ENCODE data around the gene NADK. TPM values are rescaled to one million over a fixed set of nuclear protein-coding genes. Genes with fewer than 3 reads are reported as not detected.
"Not testable (repeated sequence)": the region's sequence is repeated elsewhere in the genome, so short reads cannot be mapped to it uniquely, and the experiment has no call there.

Gene NADK
- total RNA-seq, 1 experiment from 2014 or later, result 58.5 TPM

GRCh38 chr1:1748686-1749321 is 29.5 kb downstream of the NADK start:
- DNase-seq (ENCODE audit: low read depth), result no peak

- not testable (repeated sequence) for DNase-seq (ENCODE audit: low read depth)
These were observed 31.7 kb downstream of the NADK start for GRCh38 chr1:1746566-1746909.

- peak; percentile 42 for DNase-seq (ENCODE audit: low read depth)
These were observed 32.4 kb downstream of the NADK start for GRCh38 chr1:1745651-1746565.

- not testable (repeated sequence) for DNase-seq (ENCODE audit: low read depth)
These were observed 35.7 kb downstream of the NADK start for GRCh38 chr1:1742529-1742928.

- DNase-seq (ENCODE audit: low read depth), result peak; percentile 90
These were observed 37.3 kb downstream of the NADK start for GRCh38 chr1:1741013-1741412.

- DNase-seq (ENCODE audit: low read depth), result not testable (repeated sequence)
These were observed 39.4 kb downstream of the NADK start for GRCh38 chr1:1738799-1739337.

- DNase-seq (ENCODE audit: low read depth), result not testable (repeated sequence)
These were observed 40.3 kb downstream of the NADK start for GRCh38 chr1:1737675-1738590.

GRCh38 chr1:1732381-1732780 is 45.9 kb downstream of the NADK start:
- no peak for DNase-seq (ENCODE audit: low read depth)

- DNase-seq (ENCODE audit: low read depth), result no peak
These were observed 47.4 kb downstream of the NADK start for GRCh38 chr1:1730870-1731269.

GRCh38 chr1:1730230-1730629 is 48.0 kb downstream of the NADK start:
- not testable (repeated sequence) for DNase-seq (ENCODE audit: low read depth)

GRCh38 chr1:1729116-1729816 is 49.0 kb downstream of the NADK start:
- not testable (repeated sequence) for DNase-seq (ENCODE audit: low read depth)

GRCh38 chr1:1728308-1729005 is 49.8 kb downstream of the NADK start:
- not testable (repeated sequence) for DNase-seq (ENCODE audit: low read depth)

- DNase-seq (ENCODE audit: low read depth), result not testable (repeated sequence)
These were observed 51.1 kb downstream of the NADK start for GRCh38 chr1:1727131-1727651.

GRCh38 chr1:1726088-1726487 is 52.2 kb downstream of the NADK start:
- not testable (repeated sequence) for DNase-seq (ENCODE audit: low read depth)

- peak; percentile 100 for DNase-seq (ENCODE audit: low read depth)
These were observed 54.0 kb downstream of the NADK start, which contains the start of gene CDK11A for GRCh38 chr1:1724035-1724864. CDK11A (minus strand) TSS chr1:1724357; CDS start chr1:1722818, 1,539 bp downstream.

GRCh38 chr1:1721201-1721600 is 57.1 kb downstream of the NADK start:
- DNase-seq (ENCODE audit: low read depth), result no peak

GRCh38 chr1:1715109-1715883 is 63.0 kb downstream of the NADK start:
- DNase-seq (ENCODE audit: low read depth), result not testable (repeated sequence)

GRCh38 chr1:1707897-1708296 is 70.4 kb downstream of the NADK start:
- DNase-seq (ENCODE audit: low read depth), result not testable (repeated sequence)

All from HT1080 (cell line).